Measurements from ENCODE around the gene FBXL14.

GRCh38 chr12:1622406-1622805, 28.0 kb upstream of the FBXL14 start:
- TF ChIP-seq CTCF (IDR thresholded peaks at IDR 0.05) (no peak), POLR2AphosphoS5 (IDR thresholded peaks at IDR 0.05) (no peak)

All from gastroesophageal sphincter (tissue), 3 donors.